NCI-H510A (cell line): ENCODE measurements around the gene SLC25A24.

Experiments used
- DNase-seq: peaks from one replicate; lab custom pipeline; 2025; lab: John Stamatoyannopoulos, UW

The SLC25A24 gene

DNA sequence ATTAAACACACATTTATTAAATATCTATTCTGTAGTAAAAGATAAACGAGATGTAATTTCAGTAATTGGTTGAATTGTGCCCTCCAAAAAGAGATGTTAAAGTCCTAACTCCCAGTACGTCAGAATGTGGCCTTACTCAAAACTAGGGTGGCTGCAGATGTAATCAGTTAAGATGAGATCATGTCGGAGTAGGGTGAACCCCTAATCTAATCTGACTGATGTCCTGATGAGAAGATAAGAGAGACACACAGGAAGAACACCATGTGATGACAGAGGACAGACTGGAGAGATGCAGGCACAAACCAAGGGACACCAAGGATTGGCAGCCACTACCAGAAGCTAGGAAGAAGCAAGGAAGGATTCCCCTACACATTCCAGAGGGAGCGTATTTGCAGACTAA, 104.1 kb downstream of the SLC25A24 start:
- no peak for DNase-seq

- DNase-seq, result no peak
Observed at GRCh38 chr1:108089477-108089876, 110.7 kb downstream of the SLC25A24 start.

- DNase-seq, result no peak
Observed at GRCh38 chr1:108085628-108086027, 114.5 kb downstream of the SLC25A24 start.

DNA sequence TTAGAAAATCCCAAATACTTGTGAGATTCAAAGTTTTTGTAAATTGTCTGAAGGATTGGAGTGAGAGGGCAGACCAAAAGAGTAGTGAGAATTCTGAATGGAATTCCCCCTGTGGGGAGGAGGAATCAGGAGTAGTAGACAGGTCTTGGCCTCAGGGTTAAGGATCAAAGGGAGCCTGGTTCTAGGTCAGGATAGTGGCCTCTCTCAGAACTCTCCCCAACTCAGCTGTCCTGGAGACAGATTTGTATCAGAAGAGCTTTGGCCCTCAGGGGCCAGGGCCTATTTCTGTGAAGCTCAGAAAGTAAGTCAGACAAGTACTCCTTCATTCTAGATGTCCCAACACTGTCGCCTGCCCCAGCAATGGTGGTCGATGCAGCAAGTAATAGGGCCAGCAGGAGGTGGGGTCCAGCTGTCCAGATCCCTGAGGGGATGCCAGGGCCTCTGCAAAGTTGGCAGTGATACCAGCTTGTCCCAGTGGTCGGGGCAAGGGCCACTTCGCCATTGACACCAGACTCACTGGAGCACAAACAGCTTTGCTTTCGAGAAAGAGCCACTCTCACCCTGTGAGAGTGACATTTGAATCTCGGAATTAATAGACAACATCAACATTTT, 115.2 kb downstream of the SLC25A24 start:
- no peak for DNase-seq
